ENCODE measurements around the gene ARRDC4. TPM values are rescaled to one million over a fixed set of nuclear protein-coding genes. Genes with fewer than 3 reads are reported as not detected.

The ARRDC4 gene
- total RNA-seq, 1 experiment from 2014 or later, result 6.9 TPM

- peaks cover 35% of the 10 kb centered on the region for H3K79me2 ChIP-seq (ENCODE audit: low read depth)
Observed at GRCh38 chr15:97962263-97962662, 1.8 kb downstream of the ARRDC4 start.

GRCh38 chr15:97963779-97964178 lies 3.3 kb downstream of the ARRDC4 start:
- ChIA-PET CTCF (no interaction called here), POLR2A (ENCODE audit: unreplicated experiment) (no interaction called here)
- peaks cover 16% of the 10 kb centered on the region for H3K4me1 ChIP-seq (replicated peaks; ENCODE audit: insufficient read depth)
- DNase-seq, result no peak
- BruUV-seq (replicated peaks), result no TSS peak
- no peak overlapping the region for H3K4me2 ChIP-seq
- H3K79me2 ChIP-seq (ENCODE audit: low read depth), result peaks cover 35% of the 10 kb centered on the region
- H3F3A ChIP-seq (ENCODE audit: insufficient read depth, low read depth), result 0 out of 2 replicates have a peak, but pooled peaks cover 7% of the 10 kb centered on the region
- H3K36me3 ChIP-seq (ENCODE audit: low read depth), result peaks cover 20% of the 10 kb centered on the region
- no peak overlapping the region for H2AFZ ChIP-seq
- H3K27me3 ChIP-seq (ENCODE audit: insufficient read depth, low read depth), result no peaks in the 10 kb centered on the region
- H3K9me3 ChIP-seq (ENCODE audit: insufficient read depth, low read depth), result no peaks in the 10 kb centered on the region
- no peaks in the 10 kb centered on the region for H3K9me2 ChIP-seq (ENCODE audit: insufficient read depth)
- no peak overlapping the region for H3K27ac ChIP-seq
- H4K20me1 ChIP-seq (ENCODE audit: insufficient read depth), result peaks cover 28% of the 10 kb centered on the region
- intact Hi-C loops (cut with micrococcal nuclease; ENCODE audit: unreplicated experiment), result no loop called here
- H3K4me3 ChIP-seq, result no peak overlapping the region
- no peak for TF ChIP-seq EZH2 (IDR thresholded peaks at IDR 0.05; ENCODE audit: low read depth)
- TF ChIP-seq, protein P1, sequence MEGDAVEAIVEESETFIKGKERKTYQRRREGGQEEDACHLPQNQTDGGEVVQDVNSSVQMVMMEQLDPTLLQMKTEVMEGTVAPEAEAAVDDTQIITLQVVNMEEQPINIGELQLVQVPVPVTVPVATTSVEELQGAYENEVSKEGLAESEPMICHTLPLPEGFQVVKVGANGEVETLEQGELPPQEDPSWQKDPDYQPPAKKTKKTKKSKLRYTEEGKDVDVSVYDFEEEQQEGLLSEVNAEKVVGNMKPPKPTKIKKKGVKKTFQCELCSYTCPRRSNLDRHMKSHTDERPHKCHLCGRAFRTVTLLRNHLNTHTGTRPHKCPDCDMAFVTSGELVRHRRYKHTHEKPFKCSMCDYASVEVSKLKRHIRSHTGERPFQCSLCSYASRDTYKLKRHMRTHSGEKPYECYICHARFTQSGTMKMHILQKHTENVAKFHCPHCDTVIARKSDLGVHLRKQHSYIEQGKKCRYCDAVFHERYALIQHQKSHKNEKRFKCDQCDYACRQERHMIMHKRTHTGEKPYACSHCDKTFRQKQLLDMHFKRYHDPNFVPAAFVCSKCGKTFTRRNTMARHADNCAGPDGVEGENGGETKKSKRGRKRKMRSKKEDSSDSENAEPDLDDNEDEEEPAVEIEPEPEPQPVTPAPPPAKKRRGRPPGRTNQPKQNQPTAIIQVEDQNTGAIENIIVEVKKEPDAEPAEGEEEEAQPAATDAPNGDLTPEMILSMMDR (conservative IDR thresholded peaks at IDR 0.05), result no peak

More at GRCh38 chr15:97962263-97962662, 1.8 kb downstream of the ARRDC4 start:
- H3K4me1 ChIP-seq (replicated peaks; ENCODE audit: insufficient read depth), result peaks cover 16% of the 10 kb centered on the region
- peaks cover 10% of the 10 kb centered on the region for H3K36me3 ChIP-seq (ENCODE audit: low read depth)
- peak overlapping the region; percentile 84 for H3K4me2 ChIP-seq
- TSS peak; percentile 55 for BruUV-seq (replicated peaks)
- peaks cover 21% of the 10 kb centered on the region for H4K20me1 ChIP-seq (ENCODE audit: insufficient read depth)
- intact Hi-C loops (cut with micrococcal nuclease; ENCODE audit: unreplicated experiment), result no loop called here
- H3K27me3 ChIP-seq (ENCODE audit: insufficient read depth, low read depth), result no peaks in the 10 kb centered on the region
- 0 out of 2 replicates have a peak, but pooled peaks cover 7% of the 10 kb centered on the region for H3F3A ChIP-seq (ENCODE audit: insufficient read depth, low read depth)
- ChIA-PET CTCF (no interaction called here), POLR2A (ENCODE audit: unreplicated experiment) (interaction anchor here (0.7 kb wide), 1 partner anchor 237 kb away, joined by 11 read pairs; no protein-coding TSS in a partner anchor)
- H3K27ac ChIP-seq, result no peak overlapping the region
- DNase-seq, result no peak
- H3K4me3 ChIP-seq, result peak overlapping the region; percentile 93; the same call in 1 of the 2 replicates
- TF ChIP-seq EZH2 (IDR thresholded peaks at IDR 0.05; ENCODE audit: low read depth), result no peak
- TF ChIP-seq, protein P1 (conservative IDR thresholded peaks at IDR 0.05), result no peak
- H2AFZ ChIP-seq, result no peak overlapping the region
- no peaks in the 10 kb centered on the region for H3K9me2 ChIP-seq (ENCODE audit: insufficient read depth)
- no peaks in the 10 kb centered on the region for H3K9me3 ChIP-seq (ENCODE audit: insufficient read depth, low read depth)

GRCh38 chr15:97966246-97966645 lies 5.7 kb downstream of the ARRDC4 start:
- no TSS peak for BruUV-seq (replicated peaks)
- Histone ChIP-seq H3K27me3 (ENCODE audit: insufficient read depth, low read depth) (no peaks in the 10 kb centered on the region), H4K20me1 (ENCODE audit: insufficient read depth) (peaks cover 28% of the 10 kb centered on the region), H3F3A (ENCODE audit: insufficient read depth, low read depth) (no peaks in the 10 kb centered on the region), H3K27ac (no peak overlapping the region), H3K36me3 (ENCODE audit: low read depth) (peaks cover 38% of the 10 kb centered on the region), H3K79me2 (ENCODE audit: low read depth) (peaks cover 33% of the 10 kb centered on the region), H3K4me2 (no peak overlapping the region), H2AFZ (no peak overlapping the region), H3K4me1 (replicated peaks; ENCODE audit: insufficient read depth) (peaks cover 8% of the 10 kb centered on the region), H3K9me3 (ENCODE audit: insufficient read depth, low read depth) (no peaks in the 10 kb centered on the region), H3K4me3 (no peak overlapping the region), H3K9me2 (ENCODE audit: insufficient read depth) (no peaks in the 10 kb centered on the region)
- ChIA-PET CTCF (no interaction called here), POLR2A (ENCODE audit: unreplicated experiment) (no interaction called here)
- no peak for DNase-seq
- TF ChIP-seq, protein P1 (conservative IDR thresholded peaks at IDR 0.05), result no peak
- TF ChIP-seq EZH2 (IDR thresholded peaks at IDR 0.05; ENCODE audit: low read depth), result no peak
- intact Hi-C loops (cut with micrococcal nuclease; ENCODE audit: unreplicated experiment), result no loop called here
